A673 (cell line): Measurements from ENCODE around the gene EPN1. TPM values are rescaled to one million over a fixed set of nuclear protein-coding genes. Genes with fewer than 3 reads are reported as not detected.

ENCODE experiments used
- BruUV-seq: library from RNA; stranded (reverse); fragments of 400-500 nt; replicated peaks from 2 replicates; lab custom pipeline; 2021; lab: Mats Ljungman, UMichigan
- CTCF ChIA-PET: fragments of 300-600 bp; sonication (Branson Sonifier 250); formaldehyde crosslinking; loops from one replicate; lab custom pipeline; 2022; ENCODE audit warnings: antibody characterized with exemption; lab: Charles Lee
- POLR2A ChIA-PET: fragments of 300-600 bp; sonication (Branson Sonifier 250); formaldehyde crosslinking; loops from one replicate; lab custom pipeline; 2022; ENCODE audit warnings: antibody characterized with exemption; ENCODE audit not compliant: low non-redundant PET; lab: Charles Lee
- DNase-seq: peaks from one replicate; pipeline ENCODE4 v3.0.0-alpha.2; 2015; ENCODE audit warnings: low spot score
- H3K27ac ChIP-seq: fragments of 200-600 bp; sonication (generic); 2 replicates; pipeline ENCODE4 v1.5.1; 2016; ENCODE audit warnings: mixed run types, low read depth, mild to moderate bottlenecking, mixed read lengths, antibody characterized with exemption, low read length; ENCODE audit not compliant: poor library complexity, severe bottlenecking
- H3K27me3 ChIP-seq: fragments of 200-600 bp; sonication (generic); replicated peaks from 2 replicates; pipeline ENCODE4 v1.6.1; 2017; ENCODE audit warnings: mixed run types, low read depth, mild to moderate bottlenecking, mixed read lengths, antibody characterized with exemption, low read length; ENCODE audit not compliant: insufficient read depth, poor library complexity
- H3K36me3 ChIP-seq: fragments of 200-600 bp; sonication (generic); 2 replicates; pipeline ENCODE4 v1.6.1; 2016; ENCODE audit warnings: mixed run types, mild to moderate bottlenecking, mixed read lengths, antibody characterized with exemption, low read length; ENCODE audit not compliant: insufficient read depth, poor library complexity, severe bottlenecking
- H3K4me1 ChIP-seq: fragments of 200-600 bp; sonication (generic); 2 replicates; pipeline ENCODE4 v1.6.1; 2017; ENCODE audit warnings: mixed run types, mild to moderate bottlenecking, mixed read lengths, antibody characterized with exemption, low read length; ENCODE audit not compliant: insufficient read depth, poor library complexity, severe bottlenecking
- H3K4me3 ChIP-seq: fragments of 200-600 bp; sonication (generic); 2 replicates; pipeline ENCODE4 v1.5.1; 2016; ENCODE audit warnings: low read depth, mixed run types, mild to moderate bottlenecking, mixed read lengths, low read length; ENCODE audit not compliant: poor library complexity, severe bottlenecking
- H3K9me3 ChIP-seq: fragments of 200-600 bp; sonication (generic); 2 replicates; pipeline ENCODE4 v1.6.1; 2016; ENCODE audit warnings: mixed run types, low read depth, mild to moderate bottlenecking, mixed read lengths, antibody characterized with exemption, low read length; ENCODE audit not compliant: poor library complexity, severe bottlenecking
- EZH2 ChIP-seq: fragments of 200-600 bp; sonication (generic); IDR thresholded peaks from 2 replicates; pipeline ENCODE4 v1.6.1; 2017; ENCODE audit warnings: borderline replicate concordance, low read depth, mild to moderate bottlenecking, mixed read lengths, antibody characterized with exemption, low read length; ENCODE audit not compliant: poor library complexity, severe bottlenecking
- intact Hi-C: fragments of 100-400 bp; cut with micrococcal nuclease; formaldehyde crosslinking; loops from one replicate; pipeline ENCODE4 v1.10.0; 2022; ENCODE audit not compliant: unreplicated experiment
- total RNA-seq: library from RNA; stranded (reverse); gene quantifications from 2 replicates; pipeline ENCODE4 v1.2.3, GENCODE V29; 2021
- TF ChIP-seq, protein P1 (sequence below): fragments of 300-800, 200-600 bp; sonication (generic); conservative IDR thresholded peaks from 2 replicates; pipeline ENCODE4 v1.5.1; 2017; ENCODE audit warnings: low read depth, mild to moderate bottlenecking, antibody characterized with exemption, low read length, moderate library complexity, mixed read lengths

EPN1 gene
- total RNA-seq, 1 experiment from 2014 or later: 178 TPM

- peaks cover 13% of the 10 kb centered on the region for H3K36me3 ChIP-seq
- H3K9me3 ChIP-seq: no peaks in the 10 kb centered on the region
- intact Hi-C loops: no loop called here
- CTCF ChIA-PET: interaction anchor here (1.3 kb wide), 1 partner anchor 12 kb away, joined by 3 read pairs; no protein-coding TSS in a partner anchor
- no TSS peak for BruUV-seq
- TF ChIP-seq, protein P1, sequence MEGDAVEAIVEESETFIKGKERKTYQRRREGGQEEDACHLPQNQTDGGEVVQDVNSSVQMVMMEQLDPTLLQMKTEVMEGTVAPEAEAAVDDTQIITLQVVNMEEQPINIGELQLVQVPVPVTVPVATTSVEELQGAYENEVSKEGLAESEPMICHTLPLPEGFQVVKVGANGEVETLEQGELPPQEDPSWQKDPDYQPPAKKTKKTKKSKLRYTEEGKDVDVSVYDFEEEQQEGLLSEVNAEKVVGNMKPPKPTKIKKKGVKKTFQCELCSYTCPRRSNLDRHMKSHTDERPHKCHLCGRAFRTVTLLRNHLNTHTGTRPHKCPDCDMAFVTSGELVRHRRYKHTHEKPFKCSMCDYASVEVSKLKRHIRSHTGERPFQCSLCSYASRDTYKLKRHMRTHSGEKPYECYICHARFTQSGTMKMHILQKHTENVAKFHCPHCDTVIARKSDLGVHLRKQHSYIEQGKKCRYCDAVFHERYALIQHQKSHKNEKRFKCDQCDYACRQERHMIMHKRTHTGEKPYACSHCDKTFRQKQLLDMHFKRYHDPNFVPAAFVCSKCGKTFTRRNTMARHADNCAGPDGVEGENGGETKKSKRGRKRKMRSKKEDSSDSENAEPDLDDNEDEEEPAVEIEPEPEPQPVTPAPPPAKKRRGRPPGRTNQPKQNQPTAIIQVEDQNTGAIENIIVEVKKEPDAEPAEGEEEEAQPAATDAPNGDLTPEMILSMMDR: no peak
- no peak for TF ChIP-seq EZH2
- H3K4me3 ChIP-seq: peak overlapping the region; percentile 81
- peak overlapping the region; percentile 90 for H3K27ac ChIP-seq
- DNase-seq: peak; percentile 42
- POLR2A ChIA-PET: no interaction called here
- H3K4me1 ChIP-seq: peaks cover 27% of the 10 kb centered on the region
- H3K27me3 ChIP-seq: no peaks in the 10 kb centered on the region
These were observed 32.6 kb upstream of the EPN1 start for GRCh38 chr19:55642153-55643002.

GRCh38 chr19:55643003-55643886, 31.8 kb upstream of the EPN1 start, which contains the start of gene ZNF581:
TSS of gene ZNF581 (plus strand) at chr19:55643649. CDS start at chr19:55644572, 923 bp downstream.
- H3K4me1 ChIP-seq: peaks cover 30% of the 10 kb centered on the region
- no TSS peak for BruUV-seq
- peak within 1 kb of the TSS; percentile 90 for H3K27ac ChIP-seq
- intact Hi-C loops: no loop called here
- H3K27me3 ChIP-seq: no peaks in the 10 kb centered on the region
- peaks cover 13% of the 10 kb centered on the region for H3K36me3 ChIP-seq
- CTCF ChIA-PET: interaction anchor here (1.3 kb wide), 1 partner anchor 11 kb away, joined by 3 read pairs; no protein-coding TSS in a partner anchor
- H3K9me3 ChIP-seq: no peaks in the 10 kb centered on the region
- peak; percentile 90 for DNase-seq
- TF ChIP-seq EZH2: no peak
- TF ChIP-seq, protein P1: no peak
- POLR2A ChIA-PET: no interaction called here
- peak within 1 kb of the TSS; percentile 81 for H3K4me3 ChIP-seq

GRCh38 chr19:55643887-55644176, 31.2 kb upstream of the EPN1 start:
- Histone ChIP-seq H3K9me3 (no peaks in the 10 kb centered on the region), H3K4me1 (peaks cover 31% of the 10 kb centered on the region), H3K36me3 (peaks cover 13% of the 10 kb centered on the region), H3K4me3 (peak overlapping the region; percentile 81), H3K27ac (peak overlapping the region; percentile 90), H3K27me3 (no peaks in the 10 kb centered on the region)
- ChIA-PET CTCF (no interaction called here), POLR2A (no interaction called here)
- intact Hi-C loops: no loop called here
- DNase-seq: no peak
- BruUV-seq: no TSS peak
- TF ChIP-seq EZH2: no peak
- TF ChIP-seq, protein P1: no peak
